ENCODE results near the gene FHIT.
"Not testable (repeated sequence)": the region's sequence is repeated elsewhere in the genome, so short reads cannot be mapped to it uniquely, and the experiment has no call there.

Gene FHIT

DNA sequence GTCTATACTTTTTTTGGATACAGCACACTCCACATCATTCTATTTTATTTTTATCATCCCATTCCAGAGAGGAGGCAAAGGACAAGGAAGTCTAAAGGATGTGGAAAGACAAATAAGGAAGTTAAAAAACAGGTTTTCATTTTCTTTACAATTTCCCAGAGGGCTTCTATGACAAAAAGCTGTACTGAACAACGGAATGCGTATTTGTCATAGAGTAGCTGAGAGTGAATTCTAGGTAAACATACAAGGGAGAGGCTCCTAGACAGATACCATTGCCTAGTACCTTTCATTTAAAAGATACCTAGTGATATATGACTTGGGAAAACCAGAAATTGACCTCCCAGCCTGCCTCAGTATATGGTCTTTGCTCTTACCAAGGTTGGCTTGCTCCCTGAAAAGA lies 341.7 kb downstream of the FHIT start:
- DNase-seq = no peak

DNA sequence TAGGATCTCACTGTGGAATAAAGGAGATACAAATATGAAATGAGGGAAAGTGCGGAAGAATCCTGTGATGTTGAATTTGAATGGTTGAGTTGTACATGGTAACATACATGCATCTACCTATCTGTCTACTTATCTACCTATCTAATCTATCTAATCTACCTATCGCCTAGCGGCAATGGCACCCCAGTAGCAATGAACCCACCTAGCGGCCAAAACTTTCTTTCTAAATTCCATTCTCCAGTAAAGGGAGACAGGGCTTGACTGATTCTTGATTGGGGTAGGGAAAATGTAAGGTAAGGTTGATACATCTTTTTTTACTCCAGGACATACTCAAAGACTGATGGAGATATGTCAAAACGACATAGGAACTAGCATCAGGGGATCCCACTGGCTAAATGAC lies 345.0 kb downstream of the FHIT start:
- DNase-seq = no peak

DNA sequence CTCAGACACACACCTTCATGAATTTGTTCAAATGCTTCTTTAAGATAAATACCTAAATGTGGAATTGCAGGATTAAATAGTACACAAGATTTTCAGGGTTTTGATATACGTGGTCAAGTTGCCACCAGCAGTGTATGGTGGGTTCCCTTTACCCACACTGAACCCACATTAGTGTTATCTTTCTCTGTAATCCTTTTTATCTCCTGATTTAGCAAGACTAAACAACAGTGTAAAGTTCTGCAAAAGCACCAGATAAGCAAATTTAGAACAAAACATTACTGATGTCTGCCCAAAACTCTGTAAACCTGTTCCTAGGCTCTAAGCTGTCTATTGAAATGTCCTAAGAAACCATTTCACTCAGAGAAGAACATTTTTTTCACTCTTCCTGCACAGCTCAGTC lies 352.9 kb downstream of the FHIT start:
- no peak for DNase-seq

DNA sequence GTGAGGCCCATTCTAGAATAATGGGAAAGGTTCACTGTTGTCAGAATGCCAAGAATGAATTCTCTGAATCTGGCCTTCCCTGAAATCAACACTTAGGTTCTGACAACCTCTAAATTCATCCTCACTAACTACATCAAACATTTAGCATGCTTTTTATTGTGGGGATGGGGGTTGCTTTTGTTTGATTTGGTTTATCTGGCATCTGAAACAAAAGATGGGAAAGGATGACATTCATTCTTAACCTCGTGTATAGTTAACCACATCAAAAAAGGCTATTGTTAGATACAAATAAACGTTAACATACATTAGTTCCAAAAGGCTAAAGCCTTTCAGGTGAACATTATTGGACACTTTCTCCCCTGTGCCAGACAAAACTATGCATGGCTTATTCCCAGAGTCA lies 357.3 kb downstream of the FHIT start:
- no peak for DNase-seq

DNA sequence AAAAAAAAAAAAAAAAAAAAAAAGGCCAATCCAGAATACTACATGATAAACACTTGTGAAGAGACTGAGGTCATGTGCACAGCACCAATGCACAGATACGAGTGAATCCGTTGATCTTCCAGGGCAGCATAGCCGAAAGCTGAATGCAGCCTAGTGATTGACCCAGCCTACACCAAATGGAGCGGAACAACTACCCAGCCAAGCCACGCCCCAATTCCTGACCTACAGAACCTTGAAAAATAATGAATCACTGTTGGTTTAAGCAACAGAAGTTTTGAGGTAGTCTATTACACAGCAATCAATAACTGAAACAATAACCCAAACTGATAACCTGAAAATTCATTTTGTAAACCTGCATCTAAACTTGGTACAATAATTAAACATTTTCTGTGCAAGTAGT lies 361.0 kb downstream of the FHIT start:
- DNase-seq = no peak

DNA sequence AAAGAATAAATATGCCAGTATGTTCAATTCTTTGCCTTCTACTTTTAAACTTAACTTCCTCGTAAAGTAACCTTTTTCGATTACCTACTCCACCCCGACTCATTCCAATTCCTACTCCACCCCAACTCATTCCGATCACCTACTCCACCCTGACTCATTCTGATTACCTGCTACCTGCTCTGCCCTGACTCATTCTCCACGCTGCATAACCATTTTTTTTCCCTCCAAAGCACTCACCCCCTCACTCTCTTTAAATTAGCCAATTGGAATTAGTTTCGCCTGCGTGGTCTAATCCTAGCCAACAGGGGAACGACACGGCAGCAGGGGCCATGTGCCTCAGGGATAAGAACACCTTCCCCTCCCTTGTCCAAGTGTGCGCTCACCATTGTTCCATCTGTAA lies 362.3 kb downstream of the FHIT start:
- DNase-seq = not testable (repeated sequence)

DNA sequence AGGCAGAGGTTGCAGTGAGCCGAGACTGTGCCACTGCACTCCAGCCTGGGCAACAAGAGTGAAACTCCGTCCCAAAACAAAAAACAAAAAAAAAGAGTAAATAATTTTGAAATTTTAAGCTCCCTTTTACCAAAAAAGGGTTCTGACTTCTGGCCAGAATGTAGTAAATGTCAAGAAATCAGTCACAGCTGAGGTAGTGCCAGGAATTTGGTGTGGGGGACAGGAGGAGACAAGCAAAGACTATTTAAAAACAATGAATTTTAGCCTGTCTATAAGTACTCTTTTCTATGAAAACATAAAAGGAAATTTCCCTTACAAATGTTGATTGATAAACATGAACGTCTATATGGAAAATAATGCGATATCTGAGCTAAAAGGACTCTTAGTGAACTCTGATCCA lies 363.7 kb downstream of the FHIT start:
- no peak for DNase-seq

DNA sequence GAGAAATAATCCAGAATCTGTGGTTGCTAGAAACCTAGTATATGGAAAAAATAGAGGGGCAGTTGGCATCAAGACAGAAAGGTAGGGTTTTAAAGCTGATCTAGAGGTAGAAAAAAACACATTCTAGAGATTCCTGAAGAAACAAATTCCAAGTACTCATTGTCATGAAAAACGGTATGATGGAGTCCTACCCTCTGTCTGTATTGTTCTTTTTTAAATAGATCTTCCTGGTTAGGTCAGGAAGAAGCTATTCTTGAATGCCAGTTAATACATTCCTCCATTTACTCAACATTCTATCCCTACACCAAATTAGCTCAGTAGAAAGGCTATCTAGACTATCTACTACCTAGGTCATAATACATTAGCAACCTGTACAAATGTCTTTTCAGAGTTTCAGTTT lies 364.7 kb downstream of the FHIT start:
- no peak for DNase-seq

DNA sequence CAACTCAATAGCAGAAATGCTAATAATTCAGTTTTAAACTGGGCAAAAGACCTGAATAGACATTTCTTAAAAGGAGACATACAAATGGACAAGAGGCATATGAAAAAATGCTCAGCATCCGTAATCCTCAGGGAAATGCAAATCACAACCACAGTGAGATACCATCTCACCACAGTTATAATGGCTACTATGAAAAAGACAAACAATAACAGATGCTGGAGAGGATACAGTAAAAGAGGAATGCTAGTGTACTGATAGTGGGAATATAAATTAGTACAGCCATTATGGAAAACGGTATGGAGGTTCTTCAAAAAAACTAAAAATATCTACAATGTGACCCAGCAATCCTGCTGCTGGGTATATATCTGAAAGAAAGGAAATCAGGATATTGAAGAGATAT lies 367.2 kb downstream of the FHIT start:
- no peak for DNase-seq

DNA sequence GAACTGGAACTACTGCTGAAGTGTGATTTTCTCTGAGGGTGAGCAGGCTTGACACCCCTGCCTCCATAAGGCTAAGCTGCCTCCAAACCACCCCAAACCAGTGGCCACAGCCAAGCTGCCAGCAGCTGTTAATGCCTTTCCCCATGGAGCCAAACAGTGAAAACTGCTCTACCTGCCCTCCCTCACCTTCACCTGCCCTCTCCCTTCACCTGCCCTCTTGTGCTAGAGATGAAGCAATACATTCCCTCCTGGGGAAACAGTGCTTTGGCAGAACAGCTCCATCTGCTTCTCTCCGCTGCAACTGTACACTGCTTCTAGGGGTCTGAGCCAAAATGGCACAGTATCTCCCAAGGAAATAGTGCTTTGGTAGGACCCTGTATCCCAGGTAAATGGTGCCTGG lies 374.1 kb downstream of the FHIT start:
- no peak for DNase-seq

DNA sequence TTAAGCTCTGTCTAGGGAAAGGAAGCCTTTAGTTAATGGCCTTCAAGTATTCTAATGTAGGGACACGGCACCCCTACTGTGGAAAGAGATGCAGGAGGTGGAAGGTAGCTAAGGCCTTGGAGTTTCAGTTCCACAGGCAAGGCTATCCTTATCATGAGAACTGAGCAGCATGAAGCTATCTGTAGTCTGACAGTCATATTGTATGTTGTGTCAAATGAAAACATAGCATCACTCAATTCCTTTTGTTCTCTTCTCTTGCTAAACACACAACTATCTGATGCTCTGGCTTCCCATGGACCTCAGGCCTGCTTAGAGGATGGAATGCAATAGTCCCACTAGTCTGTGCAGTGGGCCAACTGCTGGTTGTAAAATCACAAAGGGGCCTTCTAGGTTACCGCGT lies 380.9 kb downstream of the FHIT start:
- DNase-seq = no peak

DNA sequence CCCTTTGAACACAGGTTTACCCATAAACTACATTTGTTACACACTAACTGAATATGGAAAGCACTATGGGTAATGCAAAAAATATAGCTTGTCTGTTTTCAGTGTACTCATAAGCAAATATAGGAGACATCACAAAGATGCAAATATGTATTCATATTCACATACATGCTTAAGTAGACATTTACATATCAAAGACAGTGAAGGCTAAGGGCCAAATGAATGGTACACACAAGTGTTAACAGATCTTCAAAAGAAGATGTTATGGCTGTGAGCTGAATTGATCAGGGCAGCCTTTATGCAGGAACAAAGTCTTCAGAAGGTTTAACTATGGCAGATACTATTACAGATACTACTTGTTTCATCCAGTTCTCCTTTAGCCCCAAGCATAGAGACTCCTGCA lies 384.1 kb downstream of the FHIT start:
- no peak for DNase-seq

DNA sequence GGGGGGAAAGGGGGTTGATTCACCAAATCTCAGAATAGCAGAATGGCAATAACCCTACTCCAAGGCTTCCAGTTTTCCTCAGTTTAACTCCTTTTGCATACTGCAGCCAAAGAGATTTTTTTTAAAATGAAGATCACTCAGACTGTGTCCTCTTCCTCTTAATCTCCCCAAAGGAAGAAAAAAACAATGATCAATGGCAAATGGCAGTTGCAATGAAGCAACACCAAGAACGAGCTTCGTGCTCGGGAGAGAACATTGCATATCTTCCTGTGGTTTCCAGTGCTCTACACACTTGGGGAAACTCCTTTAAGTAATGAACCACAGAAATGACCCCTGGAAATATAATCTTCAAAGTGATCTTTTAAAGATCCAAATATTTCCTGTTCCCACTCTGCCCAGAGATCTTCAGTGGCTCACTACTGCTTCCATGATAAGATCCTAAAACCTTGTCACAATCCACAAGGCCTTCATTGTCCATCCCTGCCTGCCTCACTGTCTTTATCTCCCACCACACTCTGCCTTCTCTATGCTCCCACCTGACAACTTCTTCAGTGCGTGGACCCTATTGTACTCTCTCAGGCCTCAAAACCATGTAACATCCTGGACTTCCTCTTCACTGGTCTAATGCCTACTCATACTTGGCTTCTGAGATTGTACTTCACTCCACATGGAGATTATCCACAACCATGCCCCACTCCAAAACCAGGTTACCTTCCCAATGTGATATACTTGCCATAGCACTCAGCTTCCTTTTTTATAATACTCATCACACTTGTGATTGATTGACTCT lies 394.8 kb downstream of the FHIT start:
- peak; percentile 94 for DNase-seq

DNA sequence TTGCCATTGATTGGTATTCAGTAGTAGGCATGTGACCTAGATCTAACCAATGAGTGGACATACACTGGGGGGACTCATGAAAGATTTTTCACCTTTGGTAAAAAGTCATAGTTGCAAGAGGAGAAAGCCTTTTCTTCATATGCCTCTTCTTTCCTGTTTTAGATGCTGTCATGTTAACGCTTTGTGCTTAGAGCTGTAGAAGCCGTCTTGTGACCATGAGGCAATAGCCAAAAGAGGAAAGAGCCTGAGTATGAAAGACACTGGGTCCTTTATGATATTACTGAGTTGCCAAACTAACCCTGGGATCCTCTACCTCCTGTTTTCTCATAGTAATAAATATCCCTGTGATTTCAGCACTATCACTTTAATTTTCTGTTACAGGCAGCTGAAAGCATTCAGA lies 396.0 kb downstream of the FHIT start:
- DNase-seq = peak; percentile 82

DNA sequence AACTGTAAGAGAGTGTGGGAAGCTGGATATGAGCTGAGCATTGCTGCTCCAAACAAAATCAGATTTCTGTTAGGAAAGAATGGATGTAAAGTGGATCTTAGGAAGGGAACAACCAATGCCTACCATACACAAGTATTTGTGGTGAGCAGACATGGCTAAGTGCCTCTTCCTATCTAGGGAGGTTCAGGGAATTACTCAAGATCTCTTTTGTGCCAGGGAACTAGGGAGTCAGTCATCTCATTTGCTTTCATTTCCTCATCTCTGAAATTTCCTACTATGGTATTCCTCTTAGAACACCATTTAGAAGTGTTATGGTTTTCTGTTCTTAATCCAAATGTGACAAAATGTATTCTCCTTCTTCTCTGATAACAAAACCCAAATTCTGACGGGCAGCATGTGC lies 396.5 kb downstream of the FHIT start:
- peak; percentile 87 for DNase-seq

DNA sequence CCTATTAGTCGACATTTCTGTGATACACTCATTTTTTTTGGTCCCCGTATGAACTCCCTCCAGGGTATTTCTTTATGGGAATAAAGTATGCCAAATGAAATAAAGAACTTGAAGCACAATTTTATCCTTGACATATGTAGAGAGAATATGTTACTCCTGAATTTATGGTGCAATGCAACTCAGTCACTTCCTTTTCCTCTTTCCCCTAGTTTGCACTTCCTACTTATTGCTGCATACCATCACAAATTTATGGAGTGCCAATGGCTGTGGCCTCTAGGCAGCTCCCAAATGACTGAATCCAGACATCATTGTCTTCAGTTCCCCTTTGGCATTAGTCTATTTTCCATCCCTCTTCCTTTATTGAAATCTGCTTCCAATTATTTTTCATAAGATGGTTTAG lies 403.5 kb downstream of the FHIT start:
- DNase-seq = peak; percentile 74

DNA sequence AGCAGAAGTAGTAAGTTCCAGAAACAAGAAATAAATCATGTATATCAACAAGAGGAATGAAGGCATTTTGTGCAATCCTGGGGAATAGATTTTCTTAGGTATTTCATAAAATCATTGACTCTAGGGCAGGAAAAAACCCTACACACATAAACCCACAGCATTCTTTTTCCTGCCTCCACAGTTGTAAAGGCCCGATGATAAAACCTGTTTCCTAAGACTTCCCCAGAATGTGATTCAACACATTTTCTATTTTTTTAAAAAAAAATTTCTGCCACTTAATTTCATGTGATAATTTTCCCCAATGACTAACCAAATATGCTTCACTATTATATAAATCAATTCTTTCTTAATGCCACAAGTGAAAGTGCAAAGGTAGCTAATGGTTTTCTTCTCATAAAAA lies 407.0 kb downstream of the FHIT start:
- no peak for DNase-seq

DNA sequence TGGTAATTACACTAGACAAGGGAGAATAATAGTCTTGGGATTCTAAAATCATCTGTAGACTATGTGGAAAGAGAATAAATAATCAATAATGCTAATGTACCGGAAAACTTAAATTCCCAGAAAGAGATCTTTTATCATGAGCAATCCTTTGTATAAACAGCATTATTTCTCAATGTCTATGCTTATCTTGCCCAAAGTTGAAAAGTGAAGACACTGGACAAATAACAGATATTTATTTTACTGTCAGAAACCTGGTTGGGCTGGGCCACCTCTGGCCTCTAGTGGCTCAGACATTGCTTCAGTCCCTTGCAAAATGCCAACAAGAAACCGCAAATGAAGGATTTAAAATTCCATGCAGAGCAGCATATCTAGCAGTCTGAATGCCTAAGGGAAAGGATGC lies 409.9 kb downstream of the FHIT start:
- DNase-seq = no peak

DNA sequence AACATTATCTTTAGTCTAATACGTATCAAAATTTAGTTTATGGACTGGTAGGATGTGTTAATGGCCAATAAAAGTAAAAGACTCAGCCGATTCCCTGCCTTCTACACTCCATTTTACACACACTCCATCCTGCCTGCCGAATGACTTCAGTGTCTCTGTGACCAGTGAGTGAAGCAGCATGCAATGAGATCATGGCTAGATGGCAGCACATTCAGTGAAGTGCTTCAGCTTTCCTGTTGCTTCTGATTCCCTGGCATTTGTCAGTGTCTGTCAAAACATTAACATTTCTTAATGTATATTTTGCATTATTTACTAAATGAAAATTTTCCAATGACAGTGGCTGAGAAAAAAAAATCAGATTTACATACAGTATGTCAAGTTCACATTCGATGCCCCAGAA lies 412.0 kb downstream of the FHIT start:
- DNase-seq = no peak

DNA sequence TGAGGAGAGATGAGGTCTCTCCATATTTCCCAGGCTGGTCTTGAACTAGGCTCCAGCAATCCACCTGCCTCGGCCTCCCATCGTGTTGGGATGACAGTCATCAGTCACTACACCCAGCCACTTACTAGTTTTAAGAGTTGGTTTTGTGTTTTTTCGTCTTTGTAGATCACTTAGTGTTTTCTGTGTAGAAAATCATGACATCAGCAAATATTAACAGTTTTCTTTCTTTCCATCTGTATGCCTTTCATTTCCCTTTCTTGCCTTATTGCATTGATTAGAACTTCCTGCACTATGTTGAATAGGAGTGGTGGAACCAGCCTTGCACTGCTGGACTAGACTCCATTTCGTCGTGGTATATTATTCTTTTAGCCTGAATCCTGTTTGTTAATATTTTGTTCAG lies 415.5 kb downstream of the FHIT start:
- peak; percentile 9 for DNase-seq

DNA sequence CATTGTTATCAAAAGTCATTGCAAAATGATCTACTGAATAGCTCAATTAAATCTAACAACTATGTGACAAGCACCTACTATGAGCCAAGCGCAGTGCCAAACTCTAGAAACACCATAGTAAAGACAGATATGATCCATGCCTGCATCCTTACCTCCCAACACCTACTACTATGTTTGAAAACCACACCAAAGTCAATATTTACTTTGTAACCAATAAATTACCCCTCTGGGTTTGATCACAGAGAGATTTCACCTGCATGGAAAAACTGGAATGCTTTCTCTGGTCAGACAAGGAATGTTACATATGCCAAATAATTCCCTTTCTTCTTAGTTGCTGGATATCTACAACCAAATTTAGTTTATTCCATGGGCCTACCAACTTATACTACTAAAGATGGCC lies 422.2 kb downstream of the FHIT start:
- no peak for DNase-seq

DNA sequence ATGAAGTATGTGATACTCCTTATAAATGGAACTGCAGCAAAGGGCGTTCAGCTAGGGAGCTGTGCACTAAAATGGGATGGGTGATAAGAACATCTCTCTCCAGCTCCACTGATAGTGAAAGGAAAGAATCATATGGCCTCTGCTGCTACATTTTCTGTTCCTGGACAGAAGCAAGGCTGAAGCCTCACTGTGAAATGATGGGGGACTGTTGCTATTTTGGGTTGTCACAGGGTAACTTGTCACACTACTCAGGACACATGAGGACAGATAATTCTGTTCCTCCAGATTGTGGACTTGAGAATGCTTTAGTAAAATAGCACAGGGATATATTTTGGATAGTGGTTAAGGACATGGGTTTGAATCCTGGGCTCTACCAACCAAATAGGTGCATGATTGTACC lies 423.6 kb downstream of the FHIT start:
- no peak for DNase-seq

DNA sequence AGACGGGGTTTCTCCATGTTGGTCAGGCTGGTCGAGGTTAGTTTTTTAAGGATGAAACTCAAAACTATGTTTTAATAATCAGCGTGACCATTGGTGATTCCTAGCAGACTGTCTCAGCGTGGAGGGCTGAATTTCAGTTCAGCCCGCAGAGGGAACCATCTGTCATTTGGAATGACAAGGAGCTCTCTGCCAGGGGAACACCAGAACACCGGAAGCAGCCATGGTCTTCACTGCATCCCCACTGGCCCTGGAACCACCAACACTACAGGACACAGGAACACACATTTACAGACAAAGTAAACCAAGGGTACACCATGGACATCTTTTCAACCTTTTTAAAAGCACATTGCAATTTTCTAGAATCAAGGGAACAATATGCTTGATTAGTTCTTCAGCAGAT lies 424.7 kb downstream of the FHIT start:
- no peak for DNase-seq

DNA sequence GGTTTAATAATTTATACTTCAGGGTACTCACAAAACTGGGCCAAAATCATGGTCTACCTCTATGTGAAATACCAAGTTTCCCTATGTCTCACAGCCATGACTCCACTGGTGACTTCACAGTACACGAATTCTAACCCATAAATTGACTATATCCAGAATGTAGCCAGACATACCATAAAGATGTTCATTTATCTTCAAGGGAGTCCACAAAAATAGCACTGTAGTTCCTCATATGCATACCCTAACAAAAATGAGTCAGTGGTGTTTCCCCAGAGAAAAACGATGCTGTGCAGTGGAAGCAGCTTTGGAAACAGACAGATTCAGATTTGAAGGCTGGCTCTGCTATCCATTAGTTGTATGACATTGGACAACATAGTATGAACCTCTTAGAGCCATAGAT lies 438.8 kb downstream of the FHIT start:
- peak; percentile 14 for DNase-seq

DNA sequence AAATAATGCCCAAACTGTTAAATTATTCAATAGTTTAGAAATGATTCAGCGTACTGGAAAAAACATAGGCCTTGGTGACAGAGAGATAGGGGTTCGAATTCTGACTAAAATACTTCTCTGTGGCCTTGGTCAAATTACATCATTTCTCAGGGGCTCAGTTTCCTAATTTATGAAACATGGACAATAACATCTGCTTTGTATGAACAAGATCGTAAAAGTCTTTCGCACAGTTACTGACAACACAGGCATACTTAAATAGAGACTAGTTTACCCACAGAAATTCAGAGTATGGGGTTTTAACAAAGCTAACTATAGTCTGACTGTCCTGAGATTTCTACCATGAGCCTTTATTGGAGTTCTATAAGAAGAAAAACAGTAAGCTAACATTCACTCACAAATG lies 440.4 kb downstream of the FHIT start:
- DNase-seq = no peak
